Activated CD8-positive, alpha-beta memory T cell treated with anti-CD3 and anti-CD28 coated beads, Interleukin-2, amount 50 U/mL, for 1 hour (primary cell): ENCODE data around the gene VWA5B1.
"Not testable (repeated sequence)": the region's sequence is repeated elsewhere in the genome, so short reads cannot be mapped to it uniquely, and the experiment has no call there.

Experiments used
- DNase-seq: peaks from one replicate; pipeline ENCODE4 v3.0.0-alpha.2; 2020; ENCODE audit errors: extremely low read depth

The VWA5B1 gene

DNA sequence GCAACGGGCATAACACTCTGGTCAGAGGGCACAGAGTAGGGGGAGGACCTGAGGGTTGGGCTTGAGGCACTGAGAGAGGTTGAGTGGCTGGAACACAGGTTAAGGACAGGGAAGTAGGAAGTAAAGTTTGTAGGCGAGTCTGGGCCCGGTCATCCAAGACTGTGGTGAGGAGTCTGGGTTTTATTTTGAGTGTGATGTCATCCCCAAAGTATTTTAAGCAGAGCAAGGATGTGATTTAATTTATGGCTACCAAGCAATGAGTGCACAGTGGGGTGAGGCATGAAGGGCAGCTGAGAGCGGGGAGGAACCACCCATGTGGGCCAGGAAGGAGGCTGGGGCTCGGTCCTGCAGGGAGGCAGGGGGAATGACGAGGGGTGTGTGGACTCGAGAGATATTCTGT, 11.2 kb upstream of the VWA5B1 start:
- DNase-seq: no peak

- DNase-seq: no peak
Measured at GRCh38 chr1:20280341-20280740, 10.3 kb upstream of the VWA5B1 start.

DNA sequence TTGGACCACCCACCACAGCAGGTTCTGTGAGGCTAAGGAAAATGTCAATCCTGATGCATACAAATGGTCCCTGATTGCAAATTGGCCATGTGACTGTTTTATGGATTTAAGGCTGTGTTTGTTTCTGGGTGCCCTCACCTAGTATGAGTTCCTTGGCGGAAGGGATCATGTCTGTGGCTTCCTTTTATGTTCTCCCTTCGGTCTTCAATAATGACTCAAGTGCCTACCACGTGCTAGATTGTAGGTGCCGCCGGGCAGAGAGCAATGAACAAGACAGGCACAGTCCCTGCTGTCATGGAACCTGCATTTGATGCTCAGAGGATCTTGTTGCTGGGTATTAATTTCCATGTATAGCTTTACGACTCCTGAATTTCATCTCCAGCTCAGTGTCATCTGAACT, 9.8 kb upstream of the VWA5B1 start:
- DNase-seq: no peak

DNA sequence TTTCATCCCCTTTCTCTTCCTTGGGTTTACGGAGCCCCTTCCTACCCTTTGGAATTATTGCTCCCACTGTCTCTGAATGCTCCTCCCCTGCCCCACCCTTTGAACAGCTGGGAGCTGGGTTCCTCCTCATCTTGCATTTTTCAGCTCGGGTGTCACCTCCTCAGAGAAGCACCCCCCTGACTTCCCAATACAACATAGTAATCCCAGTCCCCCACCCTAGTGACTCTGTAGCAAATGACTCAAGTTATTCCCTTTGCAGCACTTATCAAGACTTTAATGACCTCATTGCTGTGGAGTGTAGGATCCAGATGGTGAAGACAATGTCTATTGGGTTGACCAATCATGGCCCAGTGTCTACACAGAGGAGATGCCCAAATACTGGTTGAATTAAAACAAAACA, 8.9 kb upstream of the VWA5B1 start:
- no peak for DNase-seq

DNA sequence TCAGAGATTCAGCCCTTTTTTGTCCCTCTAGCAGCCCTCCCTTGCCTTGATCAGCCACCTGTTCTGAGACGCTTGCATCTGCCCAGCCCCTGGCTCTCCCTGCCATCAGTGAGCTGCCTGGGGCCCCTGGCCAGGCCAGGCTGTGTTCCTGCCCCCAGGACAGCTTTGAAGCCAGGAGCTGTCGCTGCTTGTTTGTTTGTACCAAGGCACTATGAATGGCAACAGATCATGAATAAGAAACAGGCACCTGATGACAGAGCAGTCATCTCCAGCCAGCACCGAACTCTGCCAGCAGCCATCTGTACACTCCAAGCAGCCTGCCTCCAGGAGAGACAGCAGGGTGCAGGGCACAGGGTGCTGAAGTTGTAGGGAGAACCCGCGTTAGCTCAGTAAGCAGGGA, 8.1 kb upstream of the VWA5B1 start:
- no peak for DNase-seq

GRCh38 chr1:20284046-20284445, 6.6 kb upstream of the VWA5B1 start:
- no peak for DNase-seq

DNA sequence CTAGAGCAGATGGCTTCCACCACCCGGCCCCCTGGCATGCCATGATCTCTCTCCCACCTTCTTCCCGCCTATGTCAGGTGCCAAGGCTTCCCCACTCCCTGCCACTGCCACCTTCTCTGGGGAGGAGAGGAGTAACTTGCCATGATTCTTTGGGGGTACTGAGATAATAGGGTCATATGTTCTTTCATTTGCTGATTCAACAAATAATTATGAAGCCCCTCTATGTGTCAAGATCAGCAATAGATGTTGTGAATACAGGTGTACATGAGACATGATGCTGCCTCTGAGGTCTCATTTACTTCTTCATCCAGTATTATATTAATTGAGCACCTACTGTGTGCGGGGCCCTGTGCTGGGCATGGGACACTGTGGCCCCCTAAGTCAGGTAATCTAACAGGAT, 6.0 kb upstream of the VWA5B1 start:
- DNase-seq: no peak

DNA sequence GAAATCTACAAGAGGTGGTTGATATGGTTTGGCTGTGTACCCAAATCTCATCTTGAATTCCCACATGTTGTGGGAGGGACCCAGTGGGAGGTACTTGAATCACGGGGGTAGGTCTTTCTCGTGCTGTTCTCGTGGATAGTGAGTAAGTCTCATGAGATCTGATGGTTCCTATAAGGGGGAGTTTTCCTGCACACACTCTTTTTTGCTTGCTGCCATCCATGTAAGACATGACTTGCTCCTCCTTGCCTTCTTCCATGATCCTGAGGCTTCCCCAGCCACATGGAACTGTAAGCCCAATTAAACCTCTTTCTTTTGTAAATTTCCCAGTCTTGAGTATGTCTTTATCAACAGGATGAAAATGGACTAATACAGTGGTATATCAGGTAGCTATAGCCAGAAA, 5.2 kb upstream of the VWA5B1 start:
- no peak for DNase-seq

- not testable (repeated sequence) for DNase-seq
Measured at GRCh38 chr1:20287696-20288095, 3.0 kb upstream of the VWA5B1 start.

- DNase-seq: no peak
Measured at GRCh38 chr1:20291645-20292084, 990 bp downstream of the VWA5B1 start.

DNA sequence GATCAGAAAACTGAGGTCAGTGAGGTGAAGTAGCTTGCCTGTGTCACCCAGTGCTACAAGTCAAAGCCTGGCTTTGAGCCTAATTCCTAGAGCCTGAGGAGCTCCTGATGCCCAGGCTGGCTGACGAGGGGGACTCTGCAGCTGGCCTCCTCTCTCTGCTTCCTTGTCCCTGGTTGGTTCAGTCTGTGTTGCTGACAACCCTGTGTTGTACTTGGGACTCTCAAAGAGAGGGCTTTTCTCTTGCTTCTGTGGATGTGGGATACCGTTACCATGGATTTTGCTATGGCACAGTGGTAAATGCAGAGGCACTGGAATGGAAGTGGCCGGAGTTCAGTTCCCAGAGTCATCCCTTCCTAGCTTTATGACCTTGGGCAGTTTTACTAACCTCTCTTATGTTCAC, 8.0 kb downstream of the VWA5B1 start:
- no peak for DNase-seq

DNA sequence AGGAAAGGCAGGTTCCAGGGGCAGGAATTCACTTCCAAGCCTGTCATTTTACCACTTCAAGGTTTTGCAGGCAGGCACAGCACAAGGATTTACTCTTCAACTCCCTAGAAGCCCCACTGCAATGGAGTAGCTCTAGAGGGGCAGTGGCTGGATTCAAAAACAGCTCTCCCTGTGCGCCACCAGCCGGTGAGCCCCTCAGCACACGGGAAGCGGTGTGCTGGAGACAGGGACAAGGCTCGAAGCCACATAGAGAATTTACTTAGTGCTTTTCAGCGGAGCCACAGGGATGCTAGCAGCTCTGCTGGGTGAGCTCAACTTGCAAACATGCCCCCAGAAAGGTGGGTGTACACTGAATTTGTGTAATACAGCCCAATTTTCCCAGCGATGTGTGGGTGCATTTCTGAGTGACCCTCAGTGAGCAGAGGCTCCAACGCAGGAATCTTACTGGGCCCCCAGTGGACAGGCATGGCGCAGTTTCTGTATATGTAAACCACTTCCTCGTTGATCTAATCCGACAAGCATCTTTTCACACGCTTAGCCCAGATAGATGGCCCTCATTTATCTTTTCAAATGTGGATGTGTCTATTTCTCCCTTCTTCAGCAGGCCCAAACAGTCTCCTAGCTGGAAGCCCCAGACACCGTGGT, 10.9 kb downstream of the VWA5B1 start:
- DNase-seq: no peak

DNA sequence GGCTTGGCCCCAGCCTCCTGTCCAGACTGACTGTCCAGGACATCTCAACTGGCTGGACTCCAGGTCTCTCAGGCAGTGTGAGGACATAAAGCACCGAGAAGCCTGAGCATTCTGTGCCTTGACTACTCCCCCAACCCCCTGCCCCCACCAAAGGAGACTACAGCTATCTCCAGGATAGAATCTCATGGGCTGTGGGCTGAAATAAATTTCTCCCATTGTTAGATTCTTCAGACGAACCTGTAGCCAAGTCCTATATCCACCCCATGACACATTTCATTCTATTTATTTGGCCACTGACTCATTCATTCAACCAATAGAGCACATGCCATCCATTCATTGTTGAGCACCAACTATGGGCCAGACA, 11.4 kb downstream of the VWA5B1 start:
- DNase-seq: no peak

GRCh38 chr1:20307026-20307425, 16.4 kb downstream of the VWA5B1 start:
- DNase-seq: no peak

GRCh38 chr1:20308569-20308968, 17.9 kb downstream of the VWA5B1 start:
- DNase-seq: no peak

GRCh38 chr1:20311289-20311688, 20.6 kb downstream of the VWA5B1 start:
- no peak for DNase-seq

DNA sequence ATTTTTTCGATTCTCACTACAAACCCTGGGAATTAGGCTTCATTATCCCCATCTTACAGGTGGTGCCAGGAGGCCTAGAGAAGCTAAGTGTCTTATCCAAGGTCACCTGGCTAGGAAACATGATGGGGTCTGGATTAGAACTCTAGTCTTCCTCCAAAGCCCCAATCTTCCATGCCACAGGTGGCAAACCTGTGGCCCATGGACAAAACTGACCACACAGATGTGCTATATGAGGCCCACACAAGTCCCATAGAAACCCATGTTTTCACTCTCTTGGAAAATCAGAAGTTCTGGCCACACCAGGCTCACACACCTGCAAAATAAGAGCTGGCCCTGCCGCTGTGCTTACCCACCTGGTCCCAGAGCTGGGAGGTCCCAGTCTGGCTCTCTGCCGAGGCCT, 21.6 kb downstream of the VWA5B1 start:
- DNase-seq: no peak

- DNase-seq: no peak
Measured at GRCh38 chr1:20312818-20313217, 22.1 kb downstream of the VWA5B1 start.

DNA sequence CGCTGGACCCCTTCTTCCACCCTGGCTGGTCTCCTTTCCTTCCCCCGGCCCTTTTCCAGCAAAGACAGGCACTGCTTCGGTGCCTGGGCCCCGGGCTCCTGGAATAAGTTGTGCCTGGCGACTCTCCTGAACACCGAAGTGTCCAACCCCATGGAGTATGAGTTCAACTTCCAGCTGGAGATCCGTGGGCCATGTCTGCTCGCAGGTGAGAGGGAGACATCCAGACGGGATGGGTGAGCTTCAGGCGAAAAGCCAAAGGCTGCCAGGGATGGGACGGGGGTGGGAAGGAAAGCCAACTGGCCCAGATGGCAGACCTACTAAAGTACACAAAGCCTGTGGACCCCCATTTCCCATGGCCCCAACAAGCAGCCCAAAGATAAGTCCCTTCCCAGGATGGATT, 26.8 kb downstream of the VWA5B1 start:
- DNase-seq: no peak

DNA sequence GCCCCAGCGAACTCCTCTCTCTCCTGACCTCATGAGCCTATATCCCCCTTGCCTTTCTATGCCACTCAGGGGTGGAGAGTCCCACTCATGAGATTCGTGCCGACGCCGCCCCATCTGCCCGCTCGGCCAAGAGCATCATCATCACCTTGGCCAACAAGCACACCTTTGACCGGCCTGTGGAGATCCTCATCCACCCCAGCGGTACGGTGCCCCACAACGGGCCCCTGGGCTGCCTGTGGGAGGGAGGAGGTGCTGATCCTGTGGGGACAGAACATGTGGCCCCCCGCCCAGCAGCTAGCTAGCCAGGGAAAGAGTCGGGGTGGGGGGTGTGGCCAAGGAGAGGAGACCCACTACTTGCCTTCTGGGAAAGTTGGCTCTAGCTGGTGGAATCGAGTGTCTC, 27.8 kb downstream of the VWA5B1 start:
- no peak for DNase-seq

DNA sequence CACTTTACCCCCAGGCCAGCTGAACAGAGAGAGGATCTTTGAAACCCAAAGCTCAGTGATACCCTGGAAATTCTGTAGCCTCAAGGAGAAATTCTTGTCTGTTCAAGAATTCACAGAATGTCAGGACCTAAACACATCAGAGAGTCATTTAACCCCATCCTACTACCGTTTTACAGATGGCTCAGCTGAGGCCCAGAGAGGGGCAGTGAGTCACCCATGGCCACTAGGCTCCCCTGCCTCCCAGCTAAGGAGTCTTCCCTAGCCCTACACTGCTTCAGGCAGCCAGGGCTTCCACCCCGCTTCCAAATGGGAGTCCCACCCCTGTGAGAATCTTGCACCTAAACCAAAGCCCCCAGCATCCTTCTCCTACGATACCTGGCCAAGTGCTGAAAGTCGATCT, 28.3 kb downstream of the VWA5B1 start:
- no peak for DNase-seq

DNA sequence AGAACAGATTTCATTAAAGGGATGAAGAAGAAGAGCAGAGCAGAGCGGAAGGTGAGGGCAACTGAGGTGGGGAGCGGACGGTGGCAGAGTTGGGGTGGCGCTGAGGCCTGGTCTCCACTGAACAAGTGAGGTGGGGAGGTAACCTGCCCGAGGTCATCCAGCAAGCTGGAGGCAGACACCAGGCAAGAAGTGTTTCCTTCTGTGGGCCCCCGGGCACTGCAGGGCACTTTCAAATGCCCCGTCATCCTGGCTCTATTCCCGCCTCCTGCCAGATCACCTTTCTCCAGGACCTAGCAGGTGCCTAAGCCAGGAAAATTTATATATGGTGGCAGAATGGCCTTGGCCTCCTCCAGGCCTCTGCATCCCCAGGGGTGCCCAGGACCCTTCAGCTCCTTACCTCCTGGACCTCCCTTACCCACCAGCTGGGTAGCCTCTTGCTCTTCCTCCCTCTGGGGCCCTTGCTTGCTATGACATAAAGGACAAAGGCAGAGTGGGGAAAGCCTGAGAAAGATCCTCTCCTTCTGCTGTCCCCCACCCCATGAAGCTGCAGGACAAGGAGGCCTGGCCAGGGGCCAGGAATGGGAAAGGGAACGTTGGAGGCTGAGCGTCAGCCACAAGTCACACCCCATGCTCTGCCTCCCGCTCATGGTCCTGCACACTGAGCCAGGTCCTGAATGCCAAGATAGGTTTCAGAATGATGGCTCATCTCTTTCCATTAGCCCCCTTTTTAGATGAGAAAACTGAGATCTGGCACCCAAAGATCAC, 29.0 kb downstream of the VWA5B1 start:
- DNase-seq: no peak

- DNase-seq: no peak
Measured at GRCh38 chr1:20320704-20321103, 30.0 kb downstream of the VWA5B1 start.

DNA sequence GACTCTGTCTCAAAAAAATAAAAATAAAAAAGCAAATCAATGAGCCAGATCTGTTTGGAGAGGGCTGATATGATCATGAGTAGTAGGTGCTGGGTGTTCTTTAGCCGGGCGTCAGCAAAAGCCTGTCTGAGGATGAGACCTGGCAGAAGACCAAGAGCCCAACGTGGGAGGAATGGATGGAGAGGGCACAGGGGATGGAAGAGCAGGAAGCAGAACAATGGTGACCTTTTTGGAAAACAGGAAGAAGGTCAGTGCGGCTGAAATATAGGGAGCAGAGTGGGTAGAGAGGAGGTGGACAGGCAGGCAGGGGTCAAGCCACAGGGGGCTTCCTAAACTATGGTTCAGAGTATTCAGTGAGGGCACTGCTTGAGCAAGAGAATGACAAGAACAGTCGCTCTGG, 30.9 kb downstream of the VWA5B1 start:
- DNase-seq: no peak
